ENCODE measurements around the gene PLEKHA4.
"Not testable (repeated sequence)": the region's sequence is repeated elsewhere in the genome, so short reads cannot be mapped to it uniquely, and the experiment has no call there.

- not testable (repeated sequence) for TF ChIP-seq POLR2A, CTCF (IDR thresholded peaks at IDR 0.05)
These were observed 11.3 kb upstream of the PLEKHA4 start for GRCh38 chr19:48879696-48880095.

Measured in tibial nerve (tissue), 3 donors.